Activated CD4-positive, alpha-beta T cell treated with anti-CD3 and anti-CD28 coated beads, Interleukin-10, Interleukin-2, amounts not matched to agents 100 ng/mL and 50 ng/mL, durations not matched to agents 16 hours and 8 hours (primary cell): ENCODE data around the gene SLBP.
"Not testable (repeated sequence)": the region's sequence is repeated elsewhere in the genome, so short reads cannot be mapped to it uniquely, and the experiment has no call there.

Experiments used
- DNase-seq: peaks from one replicate; pipeline ENCODE4 v3.0.0-alpha.2; 2020

SLBP gene

GRCh38 chr4:1708581-1708980 lies 3.5 kb downstream of the SLBP start:
- DNase-seq: no peak

GRCh38 chr4:1706358-1706757 lies 5.8 kb downstream of the SLBP start:
- no peak for DNase-seq

- no peak for DNase-seq
Measured at GRCh38 chr4:1705732-1706131, 6.4 kb downstream of the SLBP start.

- no peak for DNase-seq
Measured at GRCh38 chr4:1703867-1704266, 8.3 kb downstream of the SLBP start.

GRCh38 chr4:1701671-1702070 lies 10.4 kb downstream of the SLBP start:
- DNase-seq: not testable (repeated sequence)

GRCh38 chr4:1695913-1696312 lies 16.2 kb downstream of the SLBP start:
- DNase-seq: no peak

GRCh38 chr4:1693131-1693896 lies 18.8 kb downstream of the SLBP start:
- DNase-seq: peak; percentile 82

- DNase-seq: no peak
Measured at GRCh38 chr4:1691737-1692373, 20.3 kb downstream of the SLBP start.

GRCh38 chr4:1690698-1691097 lies 21.4 kb downstream of the SLBP start:
- no peak for DNase-seq

GRCh38 chr4:1686440-1687036 lies 25.6 kb downstream of the SLBP start:
- DNase-seq: no peak

GRCh38 chr4:1685235-1686150 lies 26.6 kb downstream of the SLBP start:
- no peak for DNase-seq

GRCh38 chr4:1684506-1685234 lies 27.4 kb downstream of the SLBP start:
- no peak for DNase-seq

- DNase-seq: peak; percentile 96
Measured at GRCh38 chr4:1683736-1684505, 28.2 kb downstream of the SLBP start, which contains the start of gene FAM53A. Gene FAM53A (minus strand): TSS chr4:1684313. CDS start chr4:1668741, 15,572 bp downstream.

- no peak for DNase-seq
Measured at GRCh38 chr4:1683261-1683735, 28.8 kb downstream of the SLBP start.

- no peak for DNase-seq
Measured at GRCh38 chr4:1682860-1683259, 29.3 kb downstream of the SLBP start.

- no peak for DNase-seq
Measured at GRCh38 chr4:1678244-1678643, 33.9 kb downstream of the SLBP start.

GRCh38 chr4:1676605-1677525 lies 35.3 kb downstream of the SLBP start:
- DNase-seq: no peak

GRCh38 chr4:1675802-1676137 lies 36.3 kb downstream of the SLBP start:
- DNase-seq: no peak

- no peak for DNase-seq
Measured at GRCh38 chr4:1675136-1675801, 36.9 kb downstream of the SLBP start.

- no peak for DNase-seq
Measured at GRCh38 chr4:1674682-1675081, 37.4 kb downstream of the SLBP start.
